LNCAP (cell line): ENCODE results near the gene IL1A.

Experiments
- CTCF ChIP-seq: fragments of 450-650 bp; IDR thresholded peaks from 2 replicates; pipeline ENCODE4 v1.5.1; 2017; ENCODE audit warnings: mild to moderate bottlenecking

Gene IL1A

GRCh38 chr2:112813280-112813966, 29.1 kb upstream of the IL1A start:
- TF ChIP-seq CTCF: no peak

- no peak for TF ChIP-seq CTCF
These were observed 28.3 kb upstream of the IL1A start for GRCh38 chr2:112812318-112813267.

- TF ChIP-seq CTCF: no peak
These were observed 27.6 kb upstream of the IL1A start for GRCh38 chr2:112811841-112812306.

DNA sequence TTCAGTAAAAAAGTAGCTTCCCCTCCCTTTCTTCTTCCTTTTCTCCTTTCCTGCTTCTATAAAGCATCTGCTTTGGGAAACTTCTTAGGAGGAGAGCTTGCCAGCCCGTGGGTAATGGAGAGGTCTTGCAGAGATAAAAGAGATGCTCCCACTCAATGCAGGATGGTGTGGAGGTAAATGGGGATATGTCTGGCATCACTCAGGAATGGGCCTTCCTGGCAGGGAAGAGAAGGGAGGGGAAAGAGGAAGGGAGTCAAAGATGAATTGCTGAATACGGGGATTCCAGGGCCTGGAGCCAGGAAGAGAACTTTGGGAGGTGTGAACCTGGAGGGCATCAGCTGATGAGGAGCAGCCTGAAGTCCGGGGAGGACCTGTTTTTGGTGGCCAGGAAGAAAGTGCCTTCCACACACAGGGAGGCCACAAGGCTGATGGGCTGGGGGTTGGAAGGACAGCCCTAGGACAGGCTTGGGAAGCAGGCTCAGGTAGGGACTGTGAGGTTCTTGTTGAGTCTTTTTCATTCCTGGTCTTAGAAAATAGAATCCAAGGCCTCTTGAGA, 27.1 kb upstream of the IL1A start:
- no peak for TF ChIP-seq CTCF

- TF ChIP-seq CTCF: no peak
These were observed 24.8 kb upstream of the IL1A start for GRCh38 chr2:112809112-112809511.

- no peak for TF ChIP-seq CTCF
These were observed 23.0 kb upstream of the IL1A start for GRCh38 chr2:112807233-112807807.

- no peak for TF ChIP-seq CTCF
These were observed 21.2 kb upstream of the IL1A start for GRCh38 chr2:112805542-112805941.
